GM19397 (cell line): ENCODE results near the gene MCCC2.
"Not testable (repeated sequence)": the region's sequence is repeated elsewhere in the genome, so short reads cannot be mapped to it uniquely, and the experiment has no call there.

Experiments used
- ATAC-seq: cut with Tn5 transposase; IDR thresholded peaks from one replicate; pipeline ENCODE4 v1.9.1; 2021; ENCODE audit warnings: mild to moderate bottlenecking, moderate library complexity; ENCODE audit not compliant: unreplicated experiment

Gene MCCC2

DNA sequence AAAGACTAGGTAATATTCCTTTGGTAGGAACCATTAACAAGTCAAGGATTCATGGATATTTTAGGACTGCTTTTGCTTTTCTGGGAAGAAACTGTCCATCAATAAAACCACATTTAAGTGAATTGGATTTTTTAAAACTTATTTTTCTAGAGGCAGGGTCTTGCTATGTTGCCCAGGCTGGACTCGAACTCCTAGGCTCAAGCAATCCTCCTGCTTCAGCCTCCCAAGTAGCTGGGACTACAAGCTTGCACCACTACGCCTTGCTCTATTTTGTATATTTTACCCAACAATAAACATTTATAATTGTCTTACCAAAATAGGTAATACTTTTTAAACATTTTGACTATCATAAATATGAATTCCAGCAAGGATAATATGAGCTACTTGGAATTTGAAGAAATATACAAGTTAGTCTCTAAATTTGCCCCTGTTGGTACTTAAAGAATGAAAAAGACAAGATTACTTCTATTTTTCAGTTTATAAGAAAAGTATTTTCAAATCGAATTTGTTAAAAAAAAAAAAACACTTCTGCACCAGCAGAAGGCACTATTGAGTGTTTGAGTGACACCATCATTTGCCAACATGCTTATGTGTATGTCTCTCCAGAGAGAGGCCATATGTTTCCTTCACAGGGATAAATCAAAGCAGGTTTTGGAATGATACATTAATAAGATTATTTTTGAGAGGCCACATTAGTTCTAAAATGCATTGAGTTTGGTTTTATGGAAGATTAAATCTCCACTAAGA lies 71.9 kb downstream of the MCCC2 start:
- ATAC-seq, result no peak

- no peak for ATAC-seq
These were observed 75.2 kb downstream of the MCCC2 start for GRCh38 chr5:71662381-71662780.

DNA sequence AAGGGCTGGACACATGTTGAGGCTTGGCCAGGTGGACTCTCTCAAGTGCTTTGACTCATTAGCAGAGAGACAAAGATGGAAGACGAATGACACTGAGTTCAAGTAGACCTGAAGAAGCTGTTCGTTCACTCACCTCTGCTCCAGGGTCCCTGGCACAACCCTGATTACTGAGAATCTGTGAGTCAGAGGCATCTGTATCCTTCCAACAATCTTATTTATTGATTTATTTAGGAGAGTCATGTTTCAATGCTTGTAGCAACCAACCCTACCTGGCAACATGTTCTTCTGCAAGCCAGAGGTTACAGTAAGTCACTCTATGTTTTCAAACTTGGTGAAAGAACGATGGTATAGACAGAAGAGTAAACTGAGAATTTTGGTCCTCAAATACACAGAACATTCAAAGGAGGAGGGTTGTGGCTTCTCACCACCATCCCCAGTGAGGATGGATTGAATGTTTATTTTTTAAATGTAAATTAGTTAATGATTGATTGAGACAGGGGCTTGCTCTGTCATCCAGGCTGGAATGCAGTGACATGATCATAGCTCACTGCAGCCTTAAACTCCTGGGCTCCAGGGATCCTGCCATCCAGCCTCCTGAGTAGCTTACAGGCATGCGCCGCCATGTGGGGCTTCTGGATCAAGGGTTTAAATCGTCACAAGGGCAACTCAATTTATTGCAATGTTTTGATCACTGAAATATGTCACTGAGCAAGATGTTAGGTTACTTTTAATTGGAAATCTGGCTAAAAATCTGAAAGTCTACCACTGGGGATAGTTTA lies 76.2 kb downstream of the MCCC2 start:
- ATAC-seq, result no peak

DNA sequence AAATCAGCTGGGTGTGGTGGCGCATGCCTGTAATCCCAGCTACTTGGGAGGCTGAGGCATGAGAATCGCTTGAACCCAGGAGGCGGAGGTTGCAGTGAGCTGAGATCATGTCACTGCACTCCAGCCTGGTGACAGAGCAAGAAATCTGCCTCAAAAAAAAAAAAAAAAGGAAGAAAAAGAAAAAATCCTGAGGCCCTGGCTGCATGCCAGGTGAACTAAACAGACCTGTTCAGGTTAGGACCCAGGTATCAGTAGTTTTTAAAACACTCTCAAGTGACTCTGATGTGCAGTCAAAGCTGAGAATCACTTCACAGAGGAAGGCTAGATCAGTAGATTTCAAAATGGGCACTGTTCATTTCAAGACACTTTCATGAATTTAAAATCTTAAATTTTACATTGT lies 77.5 kb downstream of the MCCC2 start:
- ATAC-seq, result not testable (repeated sequence)

DNA sequence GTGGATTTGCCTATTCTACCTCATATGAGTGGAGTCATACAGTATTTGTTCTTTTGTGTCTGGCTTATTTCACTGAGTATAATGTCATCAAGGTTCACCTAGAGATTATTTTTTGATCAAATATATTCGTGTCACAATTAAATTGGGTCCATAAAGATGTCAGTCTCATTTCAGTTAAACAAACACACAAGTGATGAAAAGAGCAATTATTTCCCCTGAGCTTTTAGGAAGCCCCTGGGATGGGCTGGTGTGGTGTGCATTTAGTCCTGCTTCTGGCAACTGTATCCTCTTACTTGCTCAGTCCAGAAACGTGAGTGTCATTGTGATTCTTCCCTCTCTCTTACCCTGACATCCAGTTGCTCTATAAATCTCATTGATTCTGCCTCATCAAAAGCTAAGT lies 79.2 kb downstream of the MCCC2 start:
- ATAC-seq, result no peak

GRCh38 chr5:71677977-71678376 lies 90.8 kb downstream of the MCCC2 start:
- no peak for ATAC-seq

DNA sequence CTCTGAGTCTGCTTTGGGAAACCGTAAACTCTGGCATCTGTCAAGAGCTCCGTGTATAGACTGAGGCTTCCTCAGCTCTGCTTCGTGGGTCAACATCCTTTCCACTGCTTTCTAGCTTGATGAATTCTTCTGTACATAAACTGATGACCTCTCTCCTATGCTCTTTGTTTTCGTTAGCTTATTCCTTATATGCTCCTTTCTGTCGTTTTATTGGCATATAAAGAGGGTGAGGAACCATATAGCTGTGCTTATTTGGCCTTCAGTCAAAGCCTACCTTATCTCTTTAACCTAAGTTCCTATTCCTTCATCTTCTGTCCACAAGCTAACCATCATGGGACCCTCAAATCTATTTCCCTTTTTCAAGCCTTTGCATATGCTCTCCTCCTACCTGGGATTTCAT lies 92.6 kb downstream of the MCCC2 start:
- ATAC-seq, result no peak

DNA sequence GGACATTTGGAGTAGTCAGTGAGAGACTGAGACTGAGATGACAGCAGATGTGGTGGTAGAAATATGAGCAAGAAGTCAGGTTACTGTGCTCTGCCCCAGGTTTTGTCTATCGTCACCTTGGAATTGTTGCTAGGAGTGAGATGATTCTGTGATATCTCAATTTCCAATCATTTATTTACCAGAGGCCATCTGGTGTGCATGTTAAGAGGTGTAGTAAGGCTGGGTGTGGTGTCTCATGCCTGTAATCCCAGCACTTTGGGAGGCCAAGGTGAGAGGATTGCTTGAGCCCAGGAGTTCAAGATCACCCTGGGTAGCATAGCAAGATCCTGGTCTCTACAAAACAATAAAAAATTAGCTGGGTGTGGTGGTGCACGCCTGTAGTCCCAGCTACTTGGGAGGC lies 93.4 kb downstream of the MCCC2 start:
- ATAC-seq, result no peak

DNA sequence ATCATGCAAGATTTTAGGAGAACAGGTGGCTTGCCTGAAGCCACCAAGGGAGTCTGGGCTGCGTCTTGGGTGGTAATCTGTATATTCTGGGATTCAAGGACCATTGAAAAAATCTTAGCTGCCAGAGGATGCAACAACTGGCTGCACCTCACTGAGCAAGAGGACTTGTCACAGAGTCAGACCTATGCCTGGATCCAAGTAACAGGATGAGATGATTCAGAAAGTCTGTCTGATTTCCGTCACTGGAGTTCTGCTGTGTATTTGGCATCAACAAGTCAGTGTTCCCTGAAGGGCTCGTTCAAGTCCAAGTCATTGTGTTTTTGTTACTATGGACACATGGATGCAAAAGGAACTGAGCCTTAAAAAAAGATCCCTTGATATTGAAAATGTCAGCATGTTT lies 94.2 kb downstream of the MCCC2 start:
- ATAC-seq, result no peak

DNA sequence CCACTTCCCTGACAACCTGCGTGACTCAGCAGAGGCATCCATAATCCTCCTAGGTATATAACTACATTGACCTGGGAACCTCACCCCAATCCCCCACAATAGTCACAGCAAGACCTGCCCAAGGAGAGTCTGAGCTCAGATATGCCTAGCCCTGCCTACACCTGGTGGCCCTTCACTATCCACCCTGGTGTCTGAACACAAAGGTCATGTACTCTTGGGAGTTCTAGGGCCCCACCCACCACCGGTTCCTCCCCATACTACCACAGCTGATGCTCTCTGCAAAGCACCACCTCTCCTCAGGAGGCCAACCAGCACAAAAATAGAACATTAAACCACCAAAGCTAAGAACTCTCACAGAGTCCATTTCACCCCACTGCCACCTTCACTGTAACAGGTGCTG lies 97.2 kb downstream of the MCCC2 start:
- no peak for ATAC-seq

DNA sequence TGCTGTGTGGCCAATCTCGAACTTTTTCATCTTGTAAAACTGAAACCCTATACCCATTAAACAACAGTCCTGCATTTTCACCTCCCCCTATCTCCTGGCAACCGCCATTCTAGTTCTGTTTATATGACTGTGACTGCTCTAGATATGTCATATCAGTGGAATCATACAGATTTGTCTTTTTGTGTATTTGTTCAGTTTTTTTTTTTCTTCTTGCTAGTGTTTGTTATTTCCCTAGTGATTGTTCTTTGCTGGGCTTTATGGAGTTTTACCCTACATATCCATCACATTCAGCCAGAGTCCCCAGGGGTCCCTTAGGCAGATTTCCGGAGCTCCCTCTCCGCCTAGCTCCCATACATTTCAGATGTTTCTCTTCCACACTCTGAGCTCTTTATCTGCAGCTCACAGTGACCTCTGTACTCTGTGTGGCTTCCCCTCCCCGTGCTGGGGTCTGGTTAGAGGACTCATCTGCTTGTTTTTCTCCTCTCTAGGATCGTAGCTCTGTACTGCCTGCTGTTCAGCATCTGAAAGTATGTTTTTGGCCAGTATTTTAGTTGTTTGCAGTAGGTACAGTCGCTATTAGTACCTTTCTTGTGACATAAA lies 106.8 kb downstream of the MCCC2 start:
- no peak for ATAC-seq

DNA sequence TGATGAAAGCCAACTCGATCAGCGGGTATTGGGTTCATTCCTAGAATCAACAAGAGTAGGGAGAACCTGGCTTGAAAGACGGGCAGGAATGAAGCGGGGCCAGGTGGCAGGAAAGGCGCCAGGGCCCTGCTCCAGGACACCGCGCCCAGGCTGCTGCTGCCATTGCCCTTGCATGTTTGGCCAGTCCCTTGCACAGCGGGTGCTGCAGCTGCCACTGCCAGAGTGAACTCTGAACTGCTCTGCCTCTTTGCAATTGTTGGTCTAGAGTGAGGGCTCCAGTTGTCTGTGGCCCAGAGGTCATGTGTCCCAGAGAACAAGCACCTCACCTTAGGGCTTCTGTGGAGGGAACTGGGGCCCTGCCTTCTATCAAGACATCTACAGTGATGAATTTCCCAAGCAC lies 107.9 kb downstream of the MCCC2 start:
- no peak for ATAC-seq

DNA sequence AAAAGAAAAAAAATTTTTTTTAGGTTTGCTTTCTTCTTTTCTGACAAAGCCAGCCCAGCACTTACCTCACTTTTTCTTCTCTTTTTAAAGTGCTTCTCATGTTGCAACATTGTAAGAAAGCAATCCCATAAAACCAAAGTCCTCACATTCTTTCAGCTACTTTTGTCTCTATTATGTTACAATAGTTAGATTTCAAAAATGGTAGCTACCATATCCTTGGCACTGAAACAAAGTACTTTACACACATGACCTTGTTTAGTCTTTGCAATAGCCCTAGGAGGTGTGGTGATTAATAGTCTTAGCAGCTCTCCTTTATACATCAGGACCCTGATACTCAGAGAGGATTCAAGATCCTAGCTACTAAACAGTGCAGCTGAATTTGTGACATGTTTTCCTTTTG lies 108.5 kb downstream of the MCCC2 start:
- no peak for ATAC-seq

DNA sequence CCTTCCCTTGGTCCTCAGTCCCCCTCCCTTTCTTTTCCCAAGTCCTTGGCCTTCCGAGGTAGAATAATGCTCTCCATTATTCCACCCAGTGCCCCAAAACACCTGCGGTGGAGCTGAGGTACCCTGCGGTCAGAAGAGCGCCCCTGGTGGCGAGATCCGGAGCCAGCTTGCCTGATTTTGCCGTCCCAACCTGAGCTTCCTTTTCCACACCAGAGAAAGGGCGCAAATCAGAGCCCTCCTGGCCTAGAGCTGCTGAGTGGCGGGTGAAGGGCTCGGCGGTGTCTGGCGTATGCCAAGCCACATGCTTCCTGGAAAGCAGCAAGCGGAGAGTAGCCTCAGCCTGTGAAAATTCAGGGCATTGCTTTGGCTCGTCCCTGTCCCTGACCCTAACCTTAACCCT lies 110.8 kb downstream of the MCCC2 start:
- no peak for ATAC-seq

- ATAC-seq, result no peak
These were observed 112.1 kb downstream of the MCCC2 start for GRCh38 chr5:71699233-71699632.

DNA sequence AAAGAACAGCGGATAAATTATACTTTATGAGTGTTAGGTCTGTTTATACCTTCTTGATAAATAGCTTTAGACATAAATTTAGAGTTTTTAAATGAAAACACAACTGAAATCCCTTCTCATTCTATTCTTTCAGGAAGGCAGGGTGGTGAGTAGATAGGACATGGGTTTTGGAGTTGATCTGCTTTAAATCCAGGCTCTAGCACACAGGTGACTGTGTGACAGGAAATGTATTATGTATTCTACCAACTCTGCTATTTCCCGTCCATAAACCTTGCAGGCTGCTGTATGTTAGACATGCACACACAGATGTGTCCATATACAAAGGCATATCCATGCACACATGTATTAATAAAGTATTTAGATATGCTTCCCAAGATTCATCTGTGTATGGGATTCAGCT lies 112.6 kb downstream of the MCCC2 start:
- no peak for ATAC-seq

DNA sequence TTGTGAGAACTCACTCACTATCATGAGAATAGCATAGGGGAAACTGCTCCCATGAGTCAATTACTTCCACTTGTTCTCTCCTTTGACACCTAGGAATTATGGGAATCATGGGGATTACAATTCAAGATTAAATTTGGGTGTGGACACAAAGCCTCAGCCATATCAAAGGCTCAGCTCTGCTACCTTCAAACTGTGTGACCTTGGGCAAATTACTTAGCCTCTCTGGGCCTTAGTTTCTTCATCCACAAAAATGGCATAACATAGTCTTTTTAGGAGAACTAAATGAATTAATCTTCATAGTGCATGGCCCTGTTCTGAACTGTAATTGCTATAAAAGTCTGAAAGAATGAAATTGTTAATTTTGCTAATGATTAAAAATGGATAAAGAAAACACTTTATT lies 113.7 kb downstream of the MCCC2 start:
- ATAC-seq, result no peak

DNA sequence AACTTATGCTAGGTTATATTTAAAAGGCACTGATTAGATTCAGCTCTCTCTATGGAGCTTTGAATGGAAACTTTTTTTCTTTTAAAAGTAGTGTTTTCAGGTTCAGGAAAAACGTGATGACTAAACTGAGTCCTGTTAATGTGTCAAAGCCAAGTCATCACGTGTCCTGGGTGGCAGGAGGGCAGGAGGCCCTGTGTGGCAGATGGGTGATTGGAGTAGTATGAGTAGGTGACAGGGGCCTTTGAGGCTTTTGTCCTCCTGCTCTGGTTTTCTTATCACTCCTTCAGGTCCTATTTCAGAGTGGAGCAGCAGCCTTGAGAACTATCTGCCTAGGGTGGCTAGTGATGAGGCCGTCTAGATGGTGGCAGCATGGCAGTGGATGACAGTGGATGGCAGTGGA lies 114.3 kb downstream of the MCCC2 start:
- no peak for ATAC-seq

- no peak for ATAC-seq
These were observed 116.8 kb downstream of the MCCC2 start for GRCh38 chr5:71703941-71704340.

DNA sequence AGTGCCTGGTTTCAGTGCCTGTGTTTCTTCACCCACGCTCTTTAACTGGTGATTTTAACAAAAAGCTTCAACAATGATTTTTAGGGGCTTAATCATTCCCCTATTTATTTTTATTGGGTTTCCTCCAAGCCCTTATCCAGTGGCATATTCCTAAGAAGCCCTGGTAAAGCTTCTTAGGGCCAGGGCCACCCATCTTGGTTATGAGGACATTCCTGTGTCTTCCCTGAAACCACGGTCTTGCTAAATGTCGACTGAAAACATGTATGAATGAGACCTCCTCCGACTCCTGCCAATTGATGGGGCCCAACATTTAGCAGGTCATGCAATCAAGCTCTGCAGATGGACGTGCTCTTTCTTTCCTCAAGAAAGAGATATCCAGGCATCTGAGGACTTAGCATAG lies 118.3 kb downstream of the MCCC2 start:
- ATAC-seq, result no peak

DNA sequence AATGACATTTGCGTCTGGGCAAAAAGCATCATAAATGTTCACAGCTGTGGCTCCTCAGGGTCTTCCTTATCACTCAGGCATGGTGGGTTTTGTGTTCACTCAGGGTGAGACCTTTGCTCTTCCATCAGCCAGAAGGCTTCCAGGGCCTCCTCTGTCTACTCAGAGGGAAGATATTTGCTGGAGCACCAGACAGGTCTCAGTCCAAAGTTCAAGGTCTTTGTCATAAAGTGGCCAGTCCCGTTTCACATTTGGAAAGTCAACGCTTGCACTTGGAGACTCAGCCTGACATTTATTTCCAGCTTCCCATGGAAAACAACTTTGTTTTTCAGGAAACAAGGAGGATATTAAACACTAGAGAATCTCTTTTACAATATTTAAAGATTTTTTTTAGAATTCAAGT lies 119.8 kb downstream of the MCCC2 start:
- ATAC-seq, result no peak
